Measurements from ENCODE around the gene RNF26. TPM values are rescaled to one million over a fixed set of nuclear protein-coding genes. Genes with fewer than 3 reads are reported as not detected.

The RNF26 gene
- total and polyA plus RNA-seq, 2 of the 13 experiments (the other 11 are each of a cell fraction or from before 2014, with no cell fraction given): 11.9 to 26.3 TPM

DNA sequence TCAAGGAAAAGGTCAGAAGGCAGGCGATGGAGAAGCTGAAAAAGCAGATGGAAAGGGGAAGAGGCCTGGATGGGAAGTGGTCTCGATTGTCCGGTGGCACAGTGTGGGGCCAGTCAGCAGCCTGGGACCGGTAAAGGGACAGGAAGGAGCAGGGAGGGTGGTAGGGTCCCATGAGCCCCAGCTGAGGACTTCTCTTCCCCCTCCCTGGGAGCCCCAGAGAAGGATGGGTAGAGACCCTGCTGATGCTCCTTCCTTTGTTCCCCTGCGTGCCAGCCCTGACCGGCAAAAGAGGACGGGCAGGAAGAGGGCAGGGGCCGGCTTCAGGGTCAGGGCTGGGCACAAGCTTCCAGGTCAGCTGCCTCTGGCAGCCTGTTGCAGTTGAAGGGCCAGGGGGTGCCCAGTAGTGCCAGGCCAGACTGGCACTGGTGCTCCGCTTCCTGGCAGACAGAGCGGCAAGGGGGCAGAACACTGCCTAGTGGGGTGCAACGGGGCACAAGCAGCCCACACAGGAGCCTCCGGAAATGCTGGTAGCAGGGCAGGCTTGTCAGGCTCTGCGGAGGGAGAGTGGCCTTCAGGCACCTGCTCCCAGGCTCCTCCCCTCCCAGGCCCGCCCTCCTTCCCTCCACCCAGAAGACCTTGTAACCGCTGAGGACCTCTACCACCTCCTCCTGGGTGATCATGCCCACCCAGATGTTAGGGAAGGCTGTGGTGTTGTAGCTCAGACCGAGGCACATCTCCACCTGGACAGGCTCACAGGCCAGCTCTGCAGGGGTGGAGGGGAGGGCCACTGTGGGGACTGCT, 7.1 kb downstream of the RNF26 start:
- Histone ChIP-seq H3K27ac (ENCODE audit: extremely low read length, insufficient read depth, low read length) (no peak overlapping the region), H3K9me3 (ENCODE audit: low read length) (no peaks in the 10 kb centered on the region), H3K9ac (ENCODE audit: insufficient read depth, low read depth, low read length) (no peak overlapping the region), H3K27me3 (ENCODE audit: control insufficient read depth in 1 of 2, insufficient read depth in 2 of 2, low read length in 2 of 2) (peaks cover 2 to 56% of the 10 kb centered on the region in 2 experiments; a peak in 4 of 5 replicates), H3K4me3 (replicated peaks in 1 of 3; ENCODE audit: insufficient read depth in 1 of 3, low read depth in 2 of 3, low read length in 3 of 3) (peak overlapping the region in 2 of 3 experiments; percentile 57 to 79; a peak in 2 of 6 replicates), H3K4me1 (ENCODE audit: insufficient read depth, low read length) (peaks cover 38% of the 10 kb centered on the region), H2AFZ (ENCODE audit: low read length) (no peak overlapping the region), H3K36me3 (replicated peaks in 1 of 2; ENCODE audit: control insufficient read depth in 1 of 2, insufficient read depth in 2 of 2, low read length in 2 of 2) (peaks cover 5 to 8% of the 10 kb centered on the region in 2 experiments; a peak in 4 of 5 replicates), H3K4me2 (ENCODE audit: low read depth, low read length) (peak overlapping the region; percentile 84), H3K79me2 (ENCODE audit: insufficient read depth, low read length) (peaks cover 5% of the 10 kb centered on the region), H4K20me1 (ENCODE audit: insufficient read depth, low read length) (peaks cover 4% of the 10 kb centered on the region; the same call in 1 of the 2 replicates)
- peak; percentile 14 for ATAC-seq
- TF ChIP-seq ONECUT2 (CRISPR knock-in tag; IDR thresholded peaks at IDR 0.05) (no peak), HNRNPL (IDR thresholded peaks at IDR 0.05; ENCODE audit: low read depth, low read length) (peak; percentile 93), ZNF350 (CRISPR knock-in tag; IDR thresholded peaks at IDR 0.05; ENCODE audit: borderline replicate concordance, low read depth) (0 out of 2 replicates have a peak, but pooled peaks have one; percentile 38), ZNF263 (CRISPR knock-in tag; IDR thresholded peaks at IDR 0.05) (0 out of 2 replicates have a peak, but pooled peaks have one; percentile 19), PCBP1 (IDR thresholded peaks at IDR 0.05; ENCODE audit: borderline replicate concordance, low read depth, low read length) (0 out of 2 replicates have a peak, but pooled peaks have one; percentile 44), ZFX (CRISPR knock-in tag; IDR thresholded peaks at IDR 0.05; ENCODE audit: low read depth) (0 out of 2 replicates have a peak, but pooled peaks have one; percentile 4), NBN (conservative IDR thresholded peaks at IDR 0.05) (no peak), RAD51 (IDR thresholded peaks at IDR 0.05; ENCODE audit: borderline replicate concordance) (no peak)
- POLR2A ChIA-PET: interaction anchor here (0.7 to 3.2 kb wide), 5 partner anchors 28 to 220 kb away, joined by 3 to 31 read pairs (median 5); partner anchors contain the start of genes HINFP and USP2
- DNase-seq (ENCODE audit: low spot score): no peak
- BruUV-seq (replicated peaks): no TSS peak
- in situ Hi-C loops (cut with HindIII; ENCODE audit: extremely low pct_ligation_motif_present, low pct_unique_long_range_greater_than_20kb) (no loop called here), intact Hi-C loops (cut with micrococcal nuclease; ENCODE audit: unreplicated experiment) (no loop called here)
- no peak for FAIRE-seq
- CTCF ChIA-PET (ENCODE audit: low intra/inter-chr PET ratio, low total read pairs): interaction anchor here (1.6 kb wide), 1 partner anchor 32 kb away, joined by 12 read pairs; no protein-coding TSS in a partner anchor
- 29% methylated on average over 8 of the region's 16 CpGs for WGBS (ENCODE audit: low lambda C conversion rate)
